ENCODE data around the gene ZBTB46. TPM values are rescaled to one million over a fixed set of nuclear protein-coding genes. Genes with fewer than 3 reads are reported as not detected.
"Not testable (repeated sequence)": the region's sequence is repeated elsewhere in the genome, so short reads cannot be mapped to it uniquely, and the experiment has no call there.

Gene ZBTB46
- total RNA-seq, 1 donor from 2014 or later, result 20.5 TPM

DNA sequence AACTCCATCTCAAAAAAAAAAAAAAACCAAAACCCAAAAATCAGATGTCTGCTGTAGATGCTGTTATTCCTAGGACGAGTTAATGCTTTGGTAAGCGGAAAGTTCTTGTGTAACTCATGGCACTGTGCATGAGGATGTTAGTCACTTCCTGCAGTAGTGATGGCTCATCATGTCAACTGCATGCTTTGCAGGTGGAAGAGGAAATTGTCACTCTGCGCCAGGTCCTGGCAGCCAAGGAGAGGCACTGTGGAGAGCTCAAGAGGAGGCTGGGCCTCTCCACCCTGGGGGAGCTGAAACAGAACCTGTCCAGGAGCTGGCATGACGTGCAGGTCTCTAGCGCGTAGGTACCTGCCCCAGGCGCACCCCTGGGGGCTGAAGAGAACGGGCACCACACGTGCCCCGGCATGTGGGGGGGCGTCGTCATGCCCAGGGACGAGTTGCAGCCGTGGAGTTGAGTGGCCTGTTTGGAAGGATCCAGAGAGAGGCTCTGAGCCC is 42.5 kb upstream of the ZBTB46 start:
- Mint-ChIP-seq H3K27ac (ENCODE audit: unreplicated experiment) (no peak overlapping the region), H3K9me3 (ENCODE audit: unreplicated experiment) (no peaks in the 10 kb centered on the region), H3K4me3 (ENCODE audit: unreplicated experiment) (no peak overlapping the region), H3K27me3 (ENCODE audit: unreplicated experiment) (no peaks in the 10 kb centered on the region), H3K4me1 (ENCODE audit: unreplicated experiment) (no peaks in the 10 kb centered on the region), H3K36me3 (ENCODE audit: unreplicated experiment) (peaks cover 34% of the 10 kb centered on the region)
- TF ChIP-seq, protein P1, sequence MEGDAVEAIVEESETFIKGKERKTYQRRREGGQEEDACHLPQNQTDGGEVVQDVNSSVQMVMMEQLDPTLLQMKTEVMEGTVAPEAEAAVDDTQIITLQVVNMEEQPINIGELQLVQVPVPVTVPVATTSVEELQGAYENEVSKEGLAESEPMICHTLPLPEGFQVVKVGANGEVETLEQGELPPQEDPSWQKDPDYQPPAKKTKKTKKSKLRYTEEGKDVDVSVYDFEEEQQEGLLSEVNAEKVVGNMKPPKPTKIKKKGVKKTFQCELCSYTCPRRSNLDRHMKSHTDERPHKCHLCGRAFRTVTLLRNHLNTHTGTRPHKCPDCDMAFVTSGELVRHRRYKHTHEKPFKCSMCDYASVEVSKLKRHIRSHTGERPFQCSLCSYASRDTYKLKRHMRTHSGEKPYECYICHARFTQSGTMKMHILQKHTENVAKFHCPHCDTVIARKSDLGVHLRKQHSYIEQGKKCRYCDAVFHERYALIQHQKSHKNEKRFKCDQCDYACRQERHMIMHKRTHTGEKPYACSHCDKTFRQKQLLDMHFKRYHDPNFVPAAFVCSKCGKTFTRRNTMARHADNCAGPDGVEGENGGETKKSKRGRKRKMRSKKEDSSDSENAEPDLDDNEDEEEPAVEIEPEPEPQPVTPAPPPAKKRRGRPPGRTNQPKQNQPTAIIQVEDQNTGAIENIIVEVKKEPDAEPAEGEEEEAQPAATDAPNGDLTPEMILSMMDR (IDR thresholded peaks at IDR 0.05), result no peak
- no peak for DNase-seq (ENCODE audit: extremely low spot score, unreplicated experiment)

DNA sequence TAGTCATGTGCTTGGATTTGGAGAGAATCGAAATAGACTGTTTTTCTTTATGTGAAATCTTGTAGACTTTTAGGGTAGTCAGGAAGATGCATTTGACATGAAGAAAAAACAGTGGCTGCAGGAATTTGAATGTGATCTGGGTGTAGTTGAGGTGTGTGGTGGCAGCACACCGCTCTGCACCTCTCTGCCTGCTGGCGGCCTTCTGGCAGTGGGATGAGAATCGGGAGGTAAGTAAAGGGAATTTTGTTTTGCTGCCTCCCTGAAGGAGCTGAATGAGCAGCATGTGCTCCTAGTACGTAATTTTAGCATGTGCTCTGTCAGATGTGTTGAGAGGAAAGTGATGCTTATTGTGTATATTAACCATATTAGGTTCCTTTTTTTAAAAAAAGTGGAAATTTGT is 37.2 kb upstream of the ZBTB46 start:
- Mint-ChIP-seq H3K4me3 (ENCODE audit: unreplicated experiment) (no peak overlapping the region), H3K4me1 (ENCODE audit: unreplicated experiment) (peaks cover 25% of the 10 kb centered on the region), H3K9me3 (ENCODE audit: unreplicated experiment) (no peaks in the 10 kb centered on the region), H3K36me3 (ENCODE audit: unreplicated experiment) (peaks cover 15% of the 10 kb centered on the region), H3K27ac (ENCODE audit: unreplicated experiment) (no peak overlapping the region), H3K27me3 (ENCODE audit: unreplicated experiment) (no peaks in the 10 kb centered on the region)
- TF ChIP-seq, protein P1 (IDR thresholded peaks at IDR 0.05), result no peak
- DNase-seq (ENCODE audit: extremely low spot score, unreplicated experiment), result no peak

DNA sequence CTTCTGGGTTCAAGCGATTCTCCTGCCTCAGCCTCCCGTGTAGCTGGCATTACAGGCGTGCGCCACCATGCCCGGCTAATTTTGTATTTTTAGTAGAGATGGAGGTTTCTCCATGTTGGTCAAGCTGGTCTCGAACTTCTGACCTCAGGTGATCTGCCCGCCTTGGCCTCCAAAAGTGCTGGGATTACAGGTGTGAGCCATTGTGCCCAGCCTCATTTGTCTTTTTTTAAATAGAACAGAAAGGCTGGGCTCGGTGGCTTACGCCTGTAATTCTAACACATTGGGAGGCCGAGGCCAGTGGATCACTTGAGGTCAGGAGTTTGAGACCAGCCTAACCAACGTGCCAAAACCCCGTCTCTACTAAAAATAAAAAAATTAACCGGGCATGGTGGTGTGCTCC is 36.0 kb upstream of the ZBTB46 start:
- H3K27me3 Mint-ChIP-seq (ENCODE audit: unreplicated experiment); H3K9me3 Mint-ChIP-seq (ENCODE audit: unreplicated experiment); H3K27ac Mint-ChIP-seq (ENCODE audit: unreplicated experiment); DNase-seq (ENCODE audit: extremely low spot score, unreplicated experiment): not testable (repeated sequence)
- peak overlapping the region; percentile 91 for H3K4me3 Mint-ChIP-seq (ENCODE audit: unreplicated experiment)
- H3K4me1 Mint-ChIP-seq (ENCODE audit: unreplicated experiment), result peaks cover 25% of the 10 kb centered on the region
- H3K36me3 Mint-ChIP-seq (ENCODE audit: unreplicated experiment), result peaks cover 11% of the 10 kb centered on the region

DNA sequence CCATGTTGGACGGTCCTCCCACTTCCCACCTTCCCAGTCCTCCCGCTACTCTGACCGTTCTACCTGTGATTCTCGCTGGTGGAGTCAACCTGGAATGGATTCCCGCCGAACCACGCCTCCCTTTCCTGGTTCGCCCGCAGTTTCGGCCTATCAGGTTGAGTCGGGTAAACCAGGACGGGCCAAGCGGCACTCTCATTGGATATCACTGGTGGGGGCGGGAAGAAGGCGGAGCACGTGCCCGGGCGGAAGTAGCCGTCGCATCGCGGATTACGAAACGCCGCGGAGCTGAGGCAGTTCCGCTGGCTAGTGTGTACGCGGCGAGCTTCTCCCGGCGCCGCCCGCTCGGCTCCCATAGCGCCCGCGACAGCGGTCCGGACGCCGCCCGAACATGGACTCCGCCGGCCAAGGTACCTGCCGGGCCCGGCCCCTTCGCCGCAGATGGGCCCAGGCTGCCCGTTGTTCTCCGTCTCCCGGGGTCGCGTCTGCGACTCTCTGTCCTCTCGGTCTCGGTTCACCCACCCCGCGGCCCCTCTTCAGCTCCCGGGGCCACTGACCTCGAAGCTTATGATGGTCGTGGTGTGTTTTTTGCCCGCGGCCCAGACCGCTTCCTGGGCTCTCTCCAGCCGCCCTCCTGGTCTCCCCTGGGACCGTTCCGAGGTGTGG is 34.0 kb upstream of the ZBTB46 start, which contains the start of gene TPD52L2:
Gene TPD52L2 (plus strand): TSS at position 293 of the 663 bp plus-strand sequence. CDS start 96 bp downstream, at position 389.
- Mint-ChIP-seq H3K27me3 (ENCODE audit: unreplicated experiment) (no peaks in the 10 kb centered on the region), H3K9me3 (ENCODE audit: unreplicated experiment) (no peaks in the 10 kb centered on the region), H3K4me3 (ENCODE audit: unreplicated experiment) (peak within 1 kb of the TSS; percentile 91), H3K27ac (ENCODE audit: unreplicated experiment) (peak within 1 kb of the TSS; percentile 84), H3K4me1 (ENCODE audit: unreplicated experiment) (peaks cover 25% of the 10 kb centered on the region), H3K36me3 (ENCODE audit: unreplicated experiment) (peaks cover 6% of the 10 kb centered on the region)
- TF ChIP-seq, protein P1 (IDR thresholded peaks at IDR 0.05), result no peak
- peak; percentile 99 for DNase-seq (ENCODE audit: extremely low spot score, unreplicated experiment)

DNA sequence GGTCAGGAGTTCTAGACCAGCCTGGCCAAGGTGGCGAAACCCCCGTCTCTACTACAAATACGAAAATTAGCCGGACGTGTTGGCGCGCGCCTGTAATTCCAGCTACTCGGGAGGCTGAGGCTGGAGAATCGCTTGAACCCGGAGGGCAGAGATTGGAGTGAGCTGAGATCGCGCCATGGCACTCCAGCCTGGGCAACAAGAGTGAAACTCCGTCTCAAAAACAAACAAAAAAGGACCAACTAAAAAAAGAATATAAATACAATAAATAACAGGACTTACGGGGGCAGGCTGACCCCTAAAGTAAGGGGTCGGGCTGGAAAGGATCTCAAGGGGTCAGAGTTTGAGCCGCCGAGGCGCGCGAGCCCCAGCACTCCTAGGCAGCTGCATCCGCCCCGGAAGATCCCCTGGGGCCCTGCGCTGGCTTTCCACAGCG is 33.5 kb upstream of the ZBTB46 start:
- Mint-ChIP-seq H3K9me3 (ENCODE audit: unreplicated experiment) (no peaks in the 10 kb centered on the region), H3K4me1 (ENCODE audit: unreplicated experiment) (peaks cover 27% of the 10 kb centered on the region), H3K36me3 (ENCODE audit: unreplicated experiment) (peaks cover 5% of the 10 kb centered on the region), H3K27ac (ENCODE audit: unreplicated experiment) (peak overlapping the region; percentile 84), H3K4me3 (ENCODE audit: unreplicated experiment) (peak overlapping the region; percentile 91), H3K27me3 (ENCODE audit: unreplicated experiment) (no peaks in the 10 kb centered on the region)
- no peak for DNase-seq (ENCODE audit: extremely low spot score, unreplicated experiment)
- TF ChIP-seq, protein P1 (IDR thresholded peaks at IDR 0.05), result no peak
